K562 (cell line): ENCODE results near the gene BCKDHB. TPM values are rescaled to one million over a fixed set of nuclear protein-coding genes. Genes with fewer than 3 reads are reported as not detected.

Source experiments
- ATAC-seq: fragments of 200-7000 bp; cut with Tn5 transposase; 3 replicates; pipeline ENCODE4 v1.9.1; 2020; ENCODE audit warnings: moderate library complexity
- BruUV-seq: library from RNA; stranded (reverse); fragments of 400-500 nt; replicated peaks from 2 replicates; lab custom pipeline; 2021; lab: Mats Ljungman, UMichigan
- CTCF ChIA-PET: fragments of 300-600 bp; formaldehyde crosslinking; extraction: SDS; loops from one replicate; lab custom pipeline; 2021; ENCODE audit warnings: low intra/inter-chr PET ratio; lab: Yijun Ruan, JAX
- POLR2A ChIA-PET: fragments of 300-600, 350-650 bp; sonication (Branson Sonifier 250); formaldehyde crosslinking; extraction: SDS; loops from one replicate; lab custom pipeline; 2021; ENCODE audit warnings: antibody characterized with exemption, inconsistent platforms; lab: Yijun Ruan, JAX
- DNase-seq, 4 experiments: peaks; one replicate each; pipeline versions ENCODE4 v3.0.0 to v3.0.0-alpha.2; 2011 to 2018; ENCODE audit warnings: low spot score in 3 of 4, mixed read lengths in 3 of 4; ENCODE audit errors: extremely low read depth in 1 of 4
- FAIRE-seq: peaks from 2 replicates; lab custom pipeline; 2011; peaks lifted over from hg19 to GRCh38; lab: Jason Lieb, UNC
- H2AFZ ChIP-seq: 2 replicates; pipeline ENCODE4 v1.6.0; 2011; ENCODE audit warnings: low read depth, low read length, control low read depth, inconsistent platforms
- H3K27ac ChIP-seq: fragments of 200-600 bp; 3 replicates; pipeline ENCODE4 v1.8.0; 2011; ENCODE audit warnings: low read depth, mild to moderate bottlenecking, control low read depth, inconsistent platforms, low read length, moderate library complexity, mixed read lengths; ENCODE audit errors: extremely low read depth
- H3K27me3 ChIP-seq, 2 experiments: fragments of 300-600 bp in 1 of 2; 2 replicates in 1 of 2; 3 replicates in 1 of 2; pipeline versions ENCODE4 v1.6.0 to v1.8.0; 2011; ENCODE audit warnings: inconsistent platforms in 2 of 2, low read length in 2 of 2, mild to moderate bottlenecking in 1 of 2, mixed read lengths in 1 of 2, moderate library complexity in 1 of 2; ENCODE audit not compliant: control insufficient read depth in 2 of 2, insufficient read depth in 2 of 2
- H3K36me3 ChIP-seq: fragments of 300-600 bp; 3 replicates; pipeline ENCODE4 v1.8.0; 2011; ENCODE audit warnings: mild to moderate bottlenecking, low read length, inconsistent platforms; ENCODE audit not compliant: control insufficient read depth, insufficient read depth
- H3K4me1 ChIP-seq, 2 experiments: fragments of 200-600 bp in 1 of 2; replicated peaks in 1 of 2; 2 replicates in 1 of 2; 3 replicates in 1 of 2; pipeline versions ENCODE4 v1.5.1 to v1.8.0; 2011; ENCODE audit warnings: inconsistent platforms in 2 of 2, low read length in 2 of 2, mild to moderate bottlenecking in 1 of 2, mixed read lengths in 1 of 2, moderate library complexity in 1 of 2; ENCODE audit not compliant: control insufficient read depth in 2 of 2, insufficient read depth in 2 of 2
- H3K4me2 ChIP-seq: 2 replicates; pipeline ENCODE4 v1.6.1; 2011; ENCODE audit warnings: low read length, control low read depth, inconsistent platforms, mixed read lengths; ENCODE audit not compliant: insufficient read depth
- H3K4me3 ChIP-seq: fragments of 200-600 bp; sonication (generic), shearing (Covaris generic); 2 replicates; pipeline ENCODE4 v1.5.1; 2016; ENCODE audit warnings: control low read depth, inconsistent platforms
- H3K79me2 ChIP-seq: fragments of 200-600 bp; 3 replicates; pipeline ENCODE4 v1.8.0; 2011; ENCODE audit warnings: low read length, inconsistent platforms; ENCODE audit not compliant: control insufficient read depth, insufficient read depth
- H3K9ac ChIP-seq, 2 experiments: 2 replicates each; pipeline versions ENCODE4 v1.6.0 to v1.6.1; 2011; ENCODE audit warnings: low read depth in 2 of 2, low read length in 2 of 2, control low read depth in 1 of 2, inconsistent platforms in 1 of 2, mild to moderate bottlenecking in 1 of 2, mixed read lengths in 1 of 2; ENCODE audit not compliant: insufficient read depth in 1 of 2
- H3K9me1 ChIP-seq: one replicate; pipeline ENCODE4 v1.6.0; 2011; ENCODE audit warnings: inconsistent platforms, mild to moderate bottlenecking, low read length, moderate library complexity; ENCODE audit not compliant: control insufficient read depth, insufficient read depth
- H3K9me3 ChIP-seq: replicated peaks from 2 replicates; pipeline ENCODE4 v1.5.1; 2011; ENCODE audit warnings: low read depth, low read length, inconsistent platforms; ENCODE audit not compliant: control insufficient read depth, insufficient read depth
- H4K20me1 ChIP-seq: replicated peaks from 2 replicates; pipeline ENCODE4 v1.6.1; 2011; ENCODE audit warnings: low read length, inconsistent platforms, mixed read lengths; ENCODE audit not compliant: control insufficient read depth, insufficient read depth
- CBFB ChIP-seq: sonication (generic); formaldehyde crosslinking; IDR thresholded peaks from 2 replicates; pipeline ENCODE4 v1.4.0; 2020; ENCODE audit warnings: mild to moderate bottlenecking, missing genetic modification reagents
- CEBPB ChIP-seq: fragments of 450-650 bp; IDR thresholded peaks from 2 replicates; pipeline ENCODE4 v1.6.1; 2016; ENCODE audit warnings: missing genetic modification characterization, missing compliant biosample characterization
- ETV1 ChIP-seq: fragments of 450-650 bp; conservative IDR thresholded peaks from 2 replicates; pipeline ENCODE4 v1.6.1; 2016; ENCODE audit warnings: missing genetic modification characterization, control low read depth, low read depth, missing compliant biosample characterization
- SMAD1 ChIP-seq: fragments of 150-350 bp; IDR thresholded peaks from 2 replicates; pipeline ENCODE4 v1.6.1; 2014; ENCODE audit warnings: low read length, low read depth; ENCODE audit not compliant: partially characterized antibody
- SNRNP70 ChIP-seq: fragments of 200-400 bp; formaldehyde crosslinking; optimal IDR thresholded peaks from 2 replicates; pipeline ENCODE3; 2017; ENCODE audit warnings: low read depth, low read length
- STAG1 ChIP-seq: sonication (generic); formaldehyde crosslinking; IDR thresholded peaks from 2 replicates; pipeline ENCODE4 v1.5.0; 2020; ENCODE audit warnings: missing genetic modification reagents, borderline replicate concordance
- ZNF408 ChIP-seq: fragments of 250-450 bp; sonication (Bioruptor Pico); IDR thresholded peaks from 2 replicates; pipeline ENCODE4 v1.4.0; 2020; ENCODE audit warnings: low read depth, mild to moderate bottlenecking, moderate library complexity
- in situ Hi-C: fragments of 300-500 bp; cut with MboI; formaldehyde crosslinking; loops from 4 replicates; pipeline ENCODE4 v1.15.0; 2018; ENCODE audit warnings: inconsistent platforms, mixed read lengths
- intact Hi-C: fragments of 100-400 bp; cut with micrococcal nuclease; formaldehyde crosslinking; loops from 2 replicates; pipeline ENCODE4 v1.14.2; 2022
- polyA plus RNA-seq, 8 experiments: library from polyadenylated mRNA; depleted of rRNA in 4 of 8; stranded (reverse) in 5 of 8; unstranded in 3 of 8; fragments of >200 nt; fragmentation: Nextera tagmentation in 2 of 8; fragmentation: Illumina TruSeq in 1 of 8; extraction: Ambion mirVana in 2 of 8; extraction: Trizol in 1 of 8; gene quantifications; 2 replicates each; pipeline versions ENCODE4 v1.2.1 to v1.2.3, GENCODE V29; 2011 to 2014; ENCODE audit warnings: inconsistent platforms in 1 of 8, missing spikeins in 1 of 8
- total RNA-seq, 7 experiments: library from RNA; depleted of rRNA in 6 of 7; stranded (reverse); fragments of >200 nt in 6 of 7; fragmentation: Illumina TruSeq in 2 of 7; extraction: Trizol in 2 of 7; gene quantifications; 2 replicates each; pipeline versions ENCODE4 v1.2.1 to v1.2.3, GENCODE V29; 2011 to 2021; ENCODE audit warnings: low replicate concordance in 1 of 7
- TF ChIP-seq, protein P1 (sequence below): sonication (generic); formaldehyde crosslinking; IDR thresholded peaks from 2 replicates; pipeline ENCODE4 v1.8.0; 2022; ENCODE audit warnings: missing genetic modification reagents, mild to moderate bottlenecking, moderate library complexity, borderline replicate concordance
- TF ChIP-seq, protein P2 (sequence below), 2 experiments: IDR thresholded peaks in 1 of 2; conservative IDR thresholded peaks in 1 of 2; 2 replicates each; pipeline ENCODE4 v1.6.1; 2016; ENCODE audit warnings: low read depth in 2 of 2, mild to moderate bottlenecking in 1 of 2, missing compliant biosample characterization in 1 of 2, missing genetic modification characterization in 1 of 2, moderate library complexity in 1 of 2
- TF ChIP-seq, protein P3 (sequence below): fragments of 450-650 bp; IDR thresholded peaks from 2 replicates; pipeline ENCODE4 v1.6.1; 2018; ENCODE audit not compliant: partially characterized antibody
- TF ChIP-seq, protein P4 (sequence below): fragments of 250-450 bp; sonication (Bioruptor Pico); IDR thresholded peaks from 2 replicates; pipeline ENCODE4 v1.9.0; 2021; ENCODE audit warnings: mild to moderate bottlenecking, inconsistent platforms

Gene BCKDHB
- total and polyA plus RNA-seq, 9 of the 15 experiments (the other 6 are each of a cell fraction or from before 2014, with no cell fraction given): 4.1 to 23.7 (median 7.5) TPM

DNA sequence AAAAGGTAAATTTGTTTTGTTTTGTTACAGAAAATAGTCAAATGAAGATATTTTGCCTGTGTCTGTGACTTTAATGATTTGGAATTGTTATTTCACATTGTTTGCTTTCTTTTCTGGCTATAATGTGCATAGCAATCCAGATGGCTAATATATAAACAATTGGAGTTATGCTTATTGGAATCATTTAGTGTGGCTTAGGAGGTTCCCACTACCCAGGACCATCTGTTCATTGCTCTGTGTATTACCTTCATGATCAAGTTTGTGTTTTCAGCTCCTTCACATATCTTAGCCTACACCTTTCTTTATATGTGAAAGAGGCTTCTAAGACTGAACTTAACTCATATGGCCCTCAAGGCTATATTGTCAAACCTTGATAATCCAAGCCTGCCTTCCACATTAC, 232.9 kb downstream of the BCKDHB start:
- H3K9me3 ChIP-seq: no peaks in the 10 kb centered on the region
- in situ Hi-C loops (loop anchor here (10.0 kb wide), 1 partner anchor 1415 kb away; the partner anchor contains the start of gene TENT5A), intact Hi-C loops (loop anchor here (2.0 kb wide), 2 partner anchors 125 to 1413 kb away; partner anchors contain the start of gene TENT5A)
- ATAC-seq (no peak), FAIRE-seq (peak; percentile 15), DNase-seq (no peak)
- CTCF ChIA-PET: interaction anchor here (0.7 kb wide), 1 partner anchor 1415 kb away, joined by 3 read pairs; no protein-coding TSS in a partner anchor
- no peak overlapping the region for H3K27ac ChIP-seq
- H3K9ac ChIP-seq: no peak overlapping the region
- H4K20me1 ChIP-seq: no peaks in the 10 kb centered on the region
- no peak overlapping the region for H3K4me2 ChIP-seq
- no peak overlapping the region for H2AFZ ChIP-seq
- H3K36me3 ChIP-seq: no peaks in the 10 kb centered on the region
- H3K79me2 ChIP-seq: no peaks in the 10 kb centered on the region
- no peaks in the 10 kb centered on the region for H3K27me3 ChIP-seq
- no TSS peak for BruUV-seq
- H3K9me1 ChIP-seq: no peaks in the 10 kb centered on the region
- H3K4me3 ChIP-seq: no peak overlapping the region
- H3K4me1 ChIP-seq: no peaks in the 10 kb centered on the region
- POLR2A ChIA-PET: no interaction called here
- TF ChIP-seq, protein P1, sequence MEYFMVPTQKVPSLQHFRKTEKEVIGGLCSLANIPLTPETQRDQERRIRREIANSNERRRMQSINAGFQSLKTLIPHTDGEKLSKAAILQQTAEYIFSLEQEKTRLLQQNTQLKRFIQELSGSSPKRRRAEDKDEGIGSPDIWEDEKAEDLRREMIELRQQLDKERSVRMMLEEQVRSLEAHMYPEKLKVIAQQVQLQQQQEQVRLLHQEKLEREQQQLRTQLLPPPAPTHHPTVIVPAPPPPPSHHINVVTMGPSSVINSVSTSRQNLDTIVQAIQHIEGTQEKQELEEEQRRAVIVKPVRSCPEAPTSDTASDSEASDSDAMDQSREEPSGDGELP (CRISPR knock-in tag): no peak
- no peak for TF ChIP-seq STAG1 (CRISPR knock-in tag)
- TF ChIP-seq ZNF408 (CRISPR knock-in tag): no peak
- TF ChIP-seq SNRNP70: no peak
- TF ChIP-seq, protein P2, sequence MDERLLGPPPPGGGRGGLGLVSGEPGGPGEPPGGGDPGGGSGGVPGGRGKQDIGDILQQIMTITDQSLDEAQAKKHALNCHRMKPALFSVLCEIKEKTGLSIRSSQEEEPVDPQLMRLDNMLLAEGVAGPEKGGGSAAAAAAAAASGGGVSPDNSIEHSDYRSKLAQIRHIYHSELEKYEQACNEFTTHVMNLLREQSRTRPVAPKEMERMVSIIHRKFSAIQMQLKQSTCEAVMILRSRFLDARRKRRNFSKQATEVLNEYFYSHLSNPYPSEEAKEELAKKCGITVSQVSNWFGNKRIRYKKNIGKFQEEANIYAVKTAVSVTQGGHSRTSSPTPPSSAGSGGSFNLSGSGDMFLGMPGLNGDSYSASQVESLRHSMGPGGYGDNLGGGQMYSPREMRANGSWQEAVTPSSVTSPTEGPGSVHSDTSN (CRISPR knock-in tag; IDR thresholded peaks at IDR 0.05; ENCODE audit: low read depth): no peak
- TF ChIP-seq, protein P2 (tag; conservative IDR thresholded peaks at IDR 0.05; ENCODE audit: low read depth): no peak
- TF ChIP-seq, protein P3, sequence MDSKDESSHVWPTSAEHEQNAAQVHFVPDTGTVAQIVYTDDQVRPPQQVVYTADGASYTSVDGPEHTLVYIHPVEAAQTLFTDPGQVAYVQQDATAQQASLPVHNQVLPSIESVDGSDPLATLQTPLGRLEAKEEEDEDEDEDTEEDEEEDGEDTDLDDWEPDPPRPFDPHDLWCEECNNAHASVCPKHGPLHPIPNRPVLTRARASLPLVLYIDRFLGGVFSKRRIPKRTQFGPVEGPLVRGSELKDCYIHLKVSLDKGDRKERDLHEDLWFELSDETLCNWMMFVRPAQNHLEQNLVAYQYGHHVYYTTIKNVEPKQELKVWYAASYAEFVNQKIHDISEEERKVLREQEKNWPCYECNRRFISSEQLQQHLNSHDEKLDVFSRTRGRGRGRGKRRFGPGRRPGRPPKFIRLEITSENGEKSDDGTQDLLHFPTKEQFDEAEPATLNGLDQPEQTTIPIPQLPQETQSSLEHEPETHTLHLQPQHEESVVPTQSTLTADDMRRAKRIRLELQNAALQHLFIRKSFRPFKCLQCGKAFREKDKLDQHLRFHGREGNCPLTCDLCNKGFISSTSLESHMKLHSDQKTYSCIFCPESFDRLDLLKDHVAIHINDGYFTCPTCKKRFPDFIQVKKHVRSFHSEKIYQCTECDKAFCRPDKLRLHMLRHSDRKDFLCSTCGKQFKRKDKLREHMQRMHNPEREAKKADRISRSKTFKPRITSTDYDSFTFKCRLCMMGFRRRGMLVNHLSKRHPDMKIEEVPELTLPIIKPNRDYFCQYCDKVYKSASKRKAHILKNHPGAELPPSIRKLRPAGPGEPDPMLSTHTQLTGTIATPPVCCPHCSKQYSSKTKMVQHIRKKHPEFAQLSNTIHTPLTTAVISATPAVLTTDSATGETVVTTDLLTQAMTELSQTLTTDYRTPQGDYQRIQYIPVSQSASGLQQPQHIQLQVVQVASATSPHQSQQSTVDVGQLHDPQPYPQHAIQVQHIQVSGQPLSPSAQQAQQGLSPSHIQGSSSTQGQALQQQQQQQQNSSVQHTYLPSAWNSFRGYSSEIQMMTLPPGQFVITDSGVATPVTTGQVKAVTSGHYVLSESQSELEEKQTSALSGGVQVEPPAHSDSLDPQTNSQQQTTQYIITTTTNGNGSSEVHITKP: no peak
- TF ChIP-seq CEBPB (tag): no peak
- no peak for TF ChIP-seq SMAD1
- TF ChIP-seq CBFB (CRISPR knock-in tag): no peak
- TF ChIP-seq ETV1 (tag): no peak
- TF ChIP-seq, protein P4, sequence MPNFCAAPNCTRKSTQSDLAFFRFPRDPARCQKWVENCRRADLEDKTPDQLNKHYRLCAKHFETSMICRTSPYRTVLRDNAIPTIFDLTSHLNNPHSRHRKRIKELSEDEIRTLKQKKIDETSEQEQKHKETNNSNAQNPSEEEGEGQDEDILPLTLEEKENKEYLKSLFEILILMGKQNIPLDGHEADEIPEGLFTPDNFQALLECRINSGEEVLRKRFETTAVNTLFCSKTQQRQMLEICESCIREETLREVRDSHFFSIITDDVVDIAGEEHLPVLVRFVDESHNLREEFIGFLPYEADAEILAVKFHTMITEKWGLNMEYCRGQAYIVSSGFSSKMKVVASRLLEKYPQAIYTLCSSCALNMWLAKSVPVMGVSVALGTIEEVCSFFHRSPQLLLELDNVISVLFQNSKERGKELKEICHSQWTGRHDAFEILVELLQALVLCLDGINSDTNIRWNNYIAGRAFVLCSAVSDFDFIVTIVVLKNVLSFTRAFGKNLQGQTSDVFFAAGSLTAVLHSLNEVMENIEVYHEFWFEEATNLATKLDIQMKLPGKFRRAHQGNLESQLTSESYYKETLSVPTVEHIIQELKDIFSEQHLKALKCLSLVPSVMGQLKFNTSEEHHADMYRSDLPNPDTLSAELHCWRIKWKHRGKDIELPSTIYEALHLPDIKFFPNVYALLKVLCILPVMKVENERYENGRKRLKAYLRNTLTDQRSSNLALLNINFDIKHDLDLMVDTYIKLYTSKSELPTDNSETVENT (CRISPR knock-in tag): no peak
